ENCODE data around the gene SERPINB1.

Gene SERPINB1

DNA sequence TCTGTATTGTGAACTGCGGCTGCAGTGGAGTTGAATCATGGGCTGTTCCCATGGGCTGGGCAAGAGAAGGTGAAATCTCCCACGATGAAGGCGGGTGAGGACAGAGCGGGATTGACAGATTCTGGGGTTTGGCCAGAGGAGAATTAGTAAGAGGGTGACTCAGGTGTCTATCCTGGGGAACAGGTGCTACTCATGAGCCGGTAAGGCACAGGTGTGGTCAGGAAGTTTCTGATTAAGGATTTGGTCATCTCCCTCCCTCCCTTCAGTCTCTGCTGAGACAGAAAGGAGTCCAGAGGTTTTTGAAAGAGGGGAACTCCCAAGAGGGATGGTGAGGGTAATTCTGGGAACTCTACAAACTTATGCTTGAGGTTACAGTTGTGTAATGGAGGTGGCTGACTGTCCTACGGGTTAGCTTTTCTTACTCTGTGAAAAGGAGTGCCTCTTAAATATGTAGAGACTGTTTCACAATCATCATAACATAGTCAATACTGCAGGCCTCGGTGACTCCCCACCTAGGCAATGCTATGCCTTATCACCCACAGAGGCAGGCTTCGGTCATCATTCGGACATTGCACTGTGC, 31.5 kb downstream of the SERPINB1 start:
- Histone ChIP-seq H3K27me3 (ENCODE audit: control insufficient read depth, insufficient read depth, low read length) (no peaks in the 10 kb centered on the region), H3K4me1 (no peaks in the 10 kb centered on the region), H3K36me3 (ENCODE audit: control insufficient read depth, insufficient read depth, low read length) (no peaks in the 10 kb centered on the region), H3K4me3 (ENCODE audit: low read depth, low read length) (no peak overlapping the region), H2AFZ (no peak overlapping the region), H3K79me2 (no peaks in the 10 kb centered on the region), H3K9ac (no peak overlapping the region), H3K4me2 (ENCODE audit: low read length) (no peak overlapping the region), H3K9me3 (ENCODE audit: control insufficient read depth, low read length) (no peaks in the 10 kb centered on the region), H3K27ac (no peak overlapping the region)
- no peak for TF ChIP-seq CTCF (IDR thresholded peaks at IDR 0.05)

- TF ChIP-seq CTCF (IDR thresholded peaks at IDR 0.05), result no peak
- H3K79me2 ChIP-seq, result no peaks in the 10 kb centered on the region
- H3K4me3 ChIP-seq (ENCODE audit: low read depth, low read length), result no peak overlapping the region
- H3K27ac ChIP-seq, result no peak overlapping the region
- no peaks in the 10 kb centered on the region for H3K9me3 ChIP-seq (ENCODE audit: control insufficient read depth, low read length)
- no peak overlapping the region for H3K9ac ChIP-seq
- no peak overlapping the region for H3K4me2 ChIP-seq (ENCODE audit: low read length)
- H2AFZ ChIP-seq, result no peak overlapping the region
- H3K36me3 ChIP-seq (ENCODE audit: control insufficient read depth, insufficient read depth, low read length), result no peaks in the 10 kb centered on the region
- peaks cover 8% of the 10 kb centered on the region for H3K4me1 ChIP-seq
- H3K27me3 ChIP-seq (ENCODE audit: control insufficient read depth, insufficient read depth, low read length), result no peaks in the 10 kb centered on the region
These were observed 32.6 kb downstream of the SERPINB1 start for GRCh38 chr6:2809015-2809414.

DNA sequence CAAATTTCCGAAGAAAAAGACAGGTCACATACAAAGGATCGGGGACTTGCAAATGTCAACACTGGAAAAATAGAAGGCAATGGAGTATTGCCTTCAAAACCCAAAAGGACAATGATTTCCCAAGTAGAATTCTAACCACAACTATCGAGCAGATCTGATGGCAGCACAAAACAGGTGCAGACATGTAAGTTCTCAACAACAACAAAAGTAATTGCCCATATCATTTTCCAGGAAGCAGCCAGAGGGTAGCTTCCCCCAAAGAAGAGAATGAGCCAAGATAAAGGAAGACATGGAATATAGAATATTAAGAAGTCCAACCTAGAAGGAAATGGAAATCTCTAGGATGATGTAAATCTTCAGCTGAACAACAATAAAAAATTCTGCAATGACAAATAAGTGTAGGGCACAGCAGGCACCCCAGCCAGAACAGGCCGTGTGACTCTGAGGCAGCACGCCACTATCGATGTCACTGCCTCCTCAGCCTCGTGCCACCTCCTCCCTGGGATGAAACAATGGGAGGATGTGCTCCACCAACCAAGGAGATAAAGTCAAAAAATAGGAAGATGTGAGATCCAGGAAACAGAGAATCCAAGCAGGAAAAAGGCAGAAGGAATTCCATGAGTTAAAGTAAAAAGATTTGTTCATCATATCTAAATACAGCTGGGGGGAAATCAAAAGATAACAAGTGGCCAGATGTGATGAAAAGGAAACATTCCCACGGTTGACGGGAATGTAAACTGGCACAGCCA, 34.1 kb downstream of the SERPINB1 start:
- Histone ChIP-seq H3K9ac (no peak overlapping the region), H3K4me3 (ENCODE audit: low read depth, low read length) (no peak overlapping the region), H3K36me3 (ENCODE audit: control insufficient read depth, insufficient read depth, low read length) (no peaks in the 10 kb centered on the region), H3K27ac (no peak overlapping the region), H3K4me2 (ENCODE audit: low read length) (no peak overlapping the region), H3K9me3 (ENCODE audit: control insufficient read depth, low read length) (no peaks in the 10 kb centered on the region), H3K27me3 (ENCODE audit: control insufficient read depth, insufficient read depth, low read length) (no peaks in the 10 kb centered on the region), H3K4me1 (peaks cover 8% of the 10 kb centered on the region), H2AFZ (no peak overlapping the region), H3K79me2 (no peaks in the 10 kb centered on the region)
- TF ChIP-seq CTCF (IDR thresholded peaks at IDR 0.05), result no peak

- TF ChIP-seq CTCF (IDR thresholded peaks at IDR 0.05), result no peak
- Histone ChIP-seq H3K9me3 (ENCODE audit: control insufficient read depth, low read length) (no peaks in the 10 kb centered on the region), H3K4me3 (ENCODE audit: low read depth, low read length) (no peak overlapping the region), H3K4me1 (peaks cover 8% of the 10 kb centered on the region), H3K4me2 (ENCODE audit: low read length) (no peak overlapping the region), H3K9ac (no peak overlapping the region), H3K27ac (no peak overlapping the region), H3K27me3 (ENCODE audit: control insufficient read depth, insufficient read depth, low read length) (no peaks in the 10 kb centered on the region), H2AFZ (no peak overlapping the region), H3K36me3 (ENCODE audit: control insufficient read depth, insufficient read depth, low read length) (no peaks in the 10 kb centered on the region), H3K79me2 (no peaks in the 10 kb centered on the region)
These were observed 35.0 kb downstream of the SERPINB1 start for GRCh38 chr6:2806644-2807043.

DNA sequence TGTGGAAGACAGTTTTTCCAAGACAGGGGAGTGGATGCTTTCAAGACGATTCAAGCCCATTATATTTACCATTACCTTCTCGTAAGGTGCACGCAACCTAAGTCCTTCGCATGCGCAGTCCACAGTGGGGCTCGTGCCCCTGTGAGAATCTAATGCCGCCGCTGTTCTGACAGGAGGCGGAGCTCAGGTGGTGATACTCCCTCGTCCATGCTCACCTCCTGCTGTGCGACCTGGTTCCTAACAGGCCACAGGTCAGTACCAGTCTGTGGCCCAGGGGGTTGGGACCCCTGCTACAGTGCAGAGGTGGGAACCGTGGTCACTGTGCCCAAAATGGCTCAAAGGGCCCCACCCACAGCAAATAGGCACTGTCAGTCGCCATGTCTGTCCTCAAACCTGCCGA, 36.6 kb downstream of the SERPINB1 start:
- no peak overlapping the region for H3K4me3 ChIP-seq (ENCODE audit: low read depth, low read length)
- no peak overlapping the region for H3K9ac ChIP-seq
- peaks cover 8% of the 10 kb centered on the region for H3K4me1 ChIP-seq
- H3K36me3 ChIP-seq (ENCODE audit: control insufficient read depth, insufficient read depth, low read length), result no peaks in the 10 kb centered on the region
- H3K27ac ChIP-seq, result no peak overlapping the region
- TF ChIP-seq CTCF (IDR thresholded peaks at IDR 0.05), result no peak
- no peaks in the 10 kb centered on the region for H3K9me3 ChIP-seq (ENCODE audit: control insufficient read depth, low read length)
- H2AFZ ChIP-seq, result no peak overlapping the region
- no peak overlapping the region for H3K4me2 ChIP-seq (ENCODE audit: low read length)
- H3K79me2 ChIP-seq, result no peaks in the 10 kb centered on the region
- no peaks in the 10 kb centered on the region for H3K27me3 ChIP-seq (ENCODE audit: control insufficient read depth, insufficient read depth, low read length)
